ENCODE results near the gene APEH.

- TF ChIP-seq EZH2 (IDR thresholded peaks at IDR 0.05) (no peak), POLR2AphosphoS5 (IDR thresholded peaks at IDR 0.05; ENCODE audit: borderline replicate concordance, low read depth, low read length) (no peak), FOXP2 (optimal IDR thresholded peaks at IDR 0.05; ENCODE audit: control extremely low read depth, extremely low read length, insufficient read depth) (no peak)
These were observed 16.8 kb upstream of the APEH start for GRCh38 chr3:49657208-49657915.

Data from SK-N-MC (cell line).